CD14-positive monocyte (primary cell): Measurements from ENCODE around the gene ARHGAP21. TPM values are rescaled to one million over a fixed set of nuclear protein-coding genes. Genes with fewer than 3 reads are reported as not detected.
A peak's percentile ranks its signal among the peaks of the same experiment; 100 is the strongest.

ENCODE experiments used
- DNase-seq, 3 donors: peaks; one replicate each; pipeline ENCODE4 v3.0.0-alpha.2; 2011 to 2022
- H2AFZ ChIP-seq: 2 replicates; pipeline ENCODE4 v1.6.0; 2012; ENCODE audit warnings: mild to moderate bottlenecking, low read depth, low read length, inconsistent platforms; ENCODE audit not compliant: insufficient read depth, poor library complexity, severe bottlenecking
- H3K27ac ChIP-seq, 2 donors: 1 replicate in 1 of 2; 2 replicates in 1 of 2; pipeline ENCODE4 v1.5.1; 2012 to 2013; ENCODE audit warnings: low read length in 2 of 2, control low read depth in 1 of 2, inconsistent platforms in 1 of 2, low read depth in 1 of 2, mild to moderate bottlenecking in 1 of 2
- H3K27me3 ChIP-seq, 2 donors: one replicate each; pipeline versions ENCODE4 v1.6.0 to v1.6.1; 2011 to 2013; ENCODE audit warnings: low read length in 2 of 2; ENCODE audit not compliant: control insufficient read depth in 2 of 2, insufficient read depth in 2 of 2
- H3K36me3 ChIP-seq, 2 donors: replicated peaks in 1 of 2; 1 replicate in 1 of 2; 2 replicates in 1 of 2; pipeline versions ENCODE4 v1.5.1 to v1.6.1; 2012 to 2013; ENCODE audit warnings: low read length in 2 of 2, control low read depth in 1 of 2, inconsistent platforms in 1 of 2, mild to moderate bottlenecking in 1 of 2; ENCODE audit not compliant: insufficient read depth in 2 of 2, control insufficient read depth in 1 of 2
- H3K4me1 ChIP-seq, 2 donors: 1 replicate in 1 of 2; 2 replicates in 1 of 2; pipeline versions ENCODE4 v1.5.1 to v1.6.1; 2012 to 2013; ENCODE audit warnings: low read length in 2 of 2, control low read depth in 1 of 2, inconsistent platforms in 1 of 2, mild to moderate bottlenecking in 1 of 2, moderate library complexity in 1 of 2; ENCODE audit not compliant: insufficient read depth in 2 of 2, control insufficient read depth in 1 of 2
- H3K4me2 ChIP-seq: replicated peaks from 2 replicates; pipeline ENCODE3; 2012; ENCODE audit warnings: low read length, moderate library complexity, mild to moderate bottlenecking; ENCODE audit not compliant: poor library complexity, severe bottlenecking; ENCODE audit errors: extremely low read depth
- H3K4me3 ChIP-seq, 3 experiments: fragments of 200-600 bp in 1 of 3; sonication (generic) in 1 of 3; replicated peaks in 1 of 3; 1 replicate in 2 of 3; 2 replicates in 1 of 3; pipeline ENCODE4 v1.5.1; 2011 to 2013; ENCODE audit warnings: low read length in 3 of 3, mild to moderate bottlenecking in 3 of 3, control low read depth in 2 of 3, low read depth in 2 of 3, inconsistent platforms in 1 of 3, moderate library complexity in 1 of 3
- H3K79me2 ChIP-seq: 2 replicates; pipeline ENCODE4 v1.6.0; 2012; ENCODE audit warnings: mild to moderate bottlenecking, control low read depth, inconsistent platforms, low read length, moderate library complexity; ENCODE audit not compliant: insufficient read depth
- H3K9ac ChIP-seq: 2 replicates; pipeline ENCODE4 v1.6.0; 2017; ENCODE audit warnings: low read length, mild to moderate bottlenecking; ENCODE audit not compliant: insufficient read depth, poor library complexity, severe bottlenecking
- H3K9me3 ChIP-seq, 2 donors: replicated peaks in 1 of 2; 1 replicate in 1 of 2; 2 replicates in 1 of 2; pipeline versions ENCODE4 v1.5.1 to v1.6.1; 2012 to 2013; ENCODE audit warnings: low read length in 2 of 2, control low read depth in 1 of 2; ENCODE audit not compliant: control insufficient read depth in 1 of 2, insufficient read depth in 1 of 2
- H4K20me1 ChIP-seq: 2 replicates; pipeline ENCODE4 v1.6.0; 2012; ENCODE audit warnings: mild to moderate bottlenecking, low read length, control low read depth, moderate library complexity; ENCODE audit not compliant: insufficient read depth
- H3K27ac Mint-ChIP-seq, 7 donors: one replicate each; pipeline ENCODE4 v1.8.0; 2020; ENCODE audit warnings: mild to moderate bottlenecking in 7 of 7, mixed read lengths in 7 of 7, moderate library complexity in 6 of 7, inconsistent platforms in 2 of 7
- H3K27me3 Mint-ChIP-seq, 3 donors: one replicate each; pipeline ENCODE4 v1.8.0; 2021 to 2022; ENCODE audit warnings: low read depth in 3 of 3, mild to moderate bottlenecking in 3 of 3, mixed read lengths in 3 of 3, moderate library complexity in 3 of 3, inconsistent platforms in 1 of 3
- H3K36me3 Mint-ChIP-seq, 2 donors: one replicate each; pipeline ENCODE4 v1.8.0; 2020; ENCODE audit warnings: mixed read lengths in 2 of 2, inconsistent platforms in 1 of 2, mild to moderate bottlenecking in 1 of 2
- H3K4me1 Mint-ChIP-seq: one replicate; pipeline ENCODE4 v1.8.0; 2020; ENCODE audit warnings: mild to moderate bottlenecking, mixed read lengths
- H3K4me3 Mint-ChIP-seq, 2 donors: one replicate each; pipeline ENCODE4 v1.8.0; 2020; ENCODE audit warnings: mild to moderate bottlenecking in 2 of 2, mixed read lengths in 2 of 2, moderate library complexity in 1 of 2
- H3K9me3 Mint-ChIP-seq, 7 donors: one replicate each; pipeline ENCODE4 v1.8.0; 2020 to 2022; ENCODE audit warnings: mixed read lengths in 7 of 7, mild to moderate bottlenecking in 6 of 7, moderate library complexity in 6 of 7, inconsistent platforms in 2 of 7
- CTCF ChIP-seq: fragments of 200-600 bp; IDR thresholded peaks from one replicate; pipeline ENCODE4 v1.8.0; 2022; ENCODE audit warnings: antibody characterized with exemption, mild to moderate bottlenecking
- WGBS: methylation state at CpG from one replicate; pipeline ENCODE4 v1.1.5; 2013; ENCODE audit warnings: missing lambda C conversion rate; ENCODE audit not compliant: insufficient coverage; 5-methylcytosine and 5-hydroxymethylcytosine counted together
- intact Hi-C, 2 donors: fragments of 100-400 bp; cut with micrococcal nuclease; formaldehyde crosslinking; loops; one replicate each; pipeline versions ENCODE4 v1.15.0 to v1.15.1; 2023
- polyA plus RNA-seq, 3 donors: library from polyadenylated mRNA; depleted of rRNA in 1 of 3; unstranded in 2 of 3; stranded (reverse) in 1 of 3; fragments of 300-500 nt in 2 of 3; fragments of >200 nt in 1 of 3; fragmentation: Illumina TruSeq in 2 of 3; gene quantifications; 1 replicate in 2 of 3; 2 replicates in 1 of 3; pipeline ENCODE4 v1.2.3, GENCODE V29; 2012 to 2021

ARHGAP21 gene
- polyA plus RNA-seq, 3 donors: 2.1 to 20.0 (median 3.4) TPM

GRCh38 chr10:24670964-24671670, 52.6 kb downstream of the ARHGAP21 start:
- 100% methylated on average over 2 of the region's 3 CpGs for WGBS
- Histone ChIP-seq H3K9ac (no peak overlapping the region), H3K36me3 (peaks cover 6 to 17% of the 10 kb centered on the region in 2 donors), H2AFZ (no peak overlapping the region), H3K4me3 (no peak overlapping the region), H3K27me3 (no peaks in the 10 kb centered on the region), H4K20me1 (peaks cover 22% of the 10 kb centered on the region), H3K79me2 (peaks cover 4% of the 10 kb centered on the region), H3K4me1 (no peaks in the 10 kb centered on the region), H3K27ac (no peak overlapping the region), H3K4me2 (no peak overlapping the region), H3K9me3 (no peaks in the 10 kb centered on the region)
- DNase-seq: no peak
- TF ChIP-seq CTCF: no peak
- H3K36me3 Mint-ChIP-seq: peaks cover 7% of the 10 kb centered on the region in 2 donors
- H3K27me3 Mint-ChIP-seq: peaks cover 0 to 2% (median 0%) of the 10 kb centered on the region in 3 donors
- H3K9me3 Mint-ChIP-seq: no peaks in the 10 kb centered on the region
- H3K4me1 Mint-ChIP-seq: peaks cover 4% of the 10 kb centered on the region
- peak overlapping the region in 2 of 7 donors; percentile 38 to 85 for H3K27ac Mint-ChIP-seq
- intact Hi-C loops: no loop called here
- no peak overlapping the region for H3K4me3 Mint-ChIP-seq

GRCh38 chr10:24669285-24669852, 54.3 kb downstream of the ARHGAP21 start:
- H2AFZ ChIP-seq: no peak overlapping the region
- Mint-ChIP-seq H3K4me3 (no peak overlapping the region), H3K9me3 (no peaks in the 10 kb centered on the region), H3K27ac (no peak overlapping the region), H3K27me3 (no peaks in the 10 kb centered on the region), H3K4me1 (peaks cover 4% of the 10 kb centered on the region), H3K36me3 (peaks cover 11 to 14% of the 10 kb centered on the region in 2 donors)
- H3K36me3 ChIP-seq: peaks cover 6 to 17% of the 10 kb centered on the region in 2 donors
- no peak overlapping the region for H3K4me3 ChIP-seq
- peaks cover 15% of the 10 kb centered on the region for H4K20me1 ChIP-seq
- TF ChIP-seq CTCF: no peak
- H3K27ac ChIP-seq: no peak overlapping the region
- no peaks in the 10 kb centered on the region for H3K4me1 ChIP-seq
- H3K9ac ChIP-seq: no peak overlapping the region
- peaks cover 4% of the 10 kb centered on the region for H3K79me2 ChIP-seq
- WGBS: 100% methylated on average over 3 of the region's 6 CpGs
- no peaks in the 10 kb centered on the region for H3K27me3 ChIP-seq
- no peaks in the 10 kb centered on the region for H3K9me3 ChIP-seq
- no peak overlapping the region for H3K4me2 ChIP-seq
- DNase-seq: no peak
- intact Hi-C loops: no loop called here
